Measurements from ENCODE around the gene CSMD2.

Gene CSMD2

GRCh38 chr1:33659641-33660040 is 505.4 kb downstream of the CSMD2 start:
- DNase-seq: no peak

- no peak for DNase-seq
Measured at GRCh38 chr1:33657833-33658232, 507.2 kb downstream of the CSMD2 start.

GRCh38 chr1:33656467-33657005 is 508.5 kb downstream of the CSMD2 start:
- DNase-seq: no peak

GRCh38 chr1:33655496-33655895 is 509.5 kb downstream of the CSMD2 start:
- DNase-seq: no peak

- no peak for DNase-seq
Measured at GRCh38 chr1:33654267-33654834, 510.7 kb downstream of the CSMD2 start.

GRCh38 chr1:33653226-33653625 is 511.8 kb downstream of the CSMD2 start:
- no peak for DNase-seq

- DNase-seq: no peak
Measured at GRCh38 chr1:33650708-33651107, 514.3 kb downstream of the CSMD2 start.

GRCh38 chr1:33649759-33650158 is 515.3 kb downstream of the CSMD2 start:
- no peak for DNase-seq

GRCh38 chr1:33643216-33643615 is 521.8 kb downstream of the CSMD2 start:
- no peak for DNase-seq

- DNase-seq: no peak
Measured at GRCh38 chr1:33641104-33641830, 523.8 kb downstream of the CSMD2 start.

- DNase-seq: no peak
Measured at GRCh38 chr1:33640114-33640660, 524.8 kb downstream of the CSMD2 start.

GRCh38 chr1:33637846-33638440 is 527.1 kb downstream of the CSMD2 start:
- no peak for DNase-seq

GRCh38 chr1:33636209-33636608 is 528.8 kb downstream of the CSMD2 start:
- no peak for DNase-seq

- no peak for DNase-seq
Measured at GRCh38 chr1:33635336-33636012, 529.6 kb downstream of the CSMD2 start.

- no peak for DNase-seq
Measured at GRCh38 chr1:33634806-33635205, 530.2 kb downstream of the CSMD2 start.

- no peak for DNase-seq
Measured at GRCh38 chr1:33634143-33634542, 530.9 kb downstream of the CSMD2 start.

- DNase-seq: peak; percentile 76
Measured at GRCh38 chr1:33633019-33633801, 531.8 kb downstream of the CSMD2 start.

- no peak for DNase-seq
Measured at GRCh38 chr1:33630686-33631085, 534.3 kb downstream of the CSMD2 start.

- no peak for DNase-seq
Measured at GRCh38 chr1:33626801-33627200, 538.2 kb downstream of the CSMD2 start.

- DNase-seq: no peak
Measured at GRCh38 chr1:33624991-33625870, 539.8 kb downstream of the CSMD2 start.

- DNase-seq: no peak
Measured at GRCh38 chr1:33624261-33624990, 540.6 kb downstream of the CSMD2 start.

Measured in activated T-cell treated with anti-CD3 and anti-CD28 coated beads, Interleukin-2, amount 50 U/mL, for 1 hour (primary cell).